DMS53 (cell line): ENCODE measurements around the gene VTI1B.
"Not testable (repeated sequence)": the region's sequence is repeated elsewhere in the genome, so short reads cannot be mapped to it uniquely, and the experiment has no call there.

ENCODE experiments used
- DNase-seq: peaks from one replicate; lab custom pipeline; 2025; lab: John Stamatoyannopoulos, UW

Gene VTI1B

GRCh38 chr14:67674480-67675218 lies at the start of gene VTI1B:
VTI1B (minus strand) TSS chr14:67674632; CDS start chr14:67674489, 143 bp downstream.
- DNase-seq = peak; percentile 85

- DNase-seq = peak; percentile 9
Observed at GRCh38 chr14:67722293-67722692, 47.9 kb upstream of the VTI1B start.

- DNase-seq = no peak
Observed at GRCh38 chr14:67721875-67722274, 47.4 kb upstream of the VTI1B start.

- no peak for DNase-seq
Observed at GRCh38 chr14:67719866-67720265, 45.4 kb upstream of the VTI1B start.

GRCh38 chr14:67719385-67719784 lies 45.0 kb upstream of the VTI1B start:
- not testable (repeated sequence) for DNase-seq

GRCh38 chr14:67718265-67718664 lies 43.8 kb upstream of the VTI1B start:
- DNase-seq = no peak

GRCh38 chr14:67717048-67717447 lies 42.6 kb upstream of the VTI1B start:
- DNase-seq = peak; percentile 55

GRCh38 chr14:67710209-67710608 lies 35.8 kb upstream of the VTI1B start:
- peak; percentile 47 for DNase-seq

- not testable (repeated sequence) for DNase-seq
Observed at GRCh38 chr14:67709796-67710195, 35.4 kb upstream of the VTI1B start.

- peak; percentile 17 for DNase-seq
Observed at GRCh38 chr14:67709346-67709745, 34.9 kb upstream of the VTI1B start.

- no peak for DNase-seq
Observed at GRCh38 chr14:67705211-67705610, 30.8 kb upstream of the VTI1B start.

GRCh38 chr14:67704484-67705089 lies 30.2 kb upstream of the VTI1B start:
- peak; percentile 72 for DNase-seq

- no peak for DNase-seq
Observed at GRCh38 chr14:67703997-67704396, 29.6 kb upstream of the VTI1B start.

- not testable (repeated sequence) for DNase-seq
Observed at GRCh38 chr14:67701492-67701891, 27.1 kb upstream of the VTI1B start, which contains the start of gene RDH12. RDH12 (plus strand) TSS chr14:67701886; CDS start chr14:67722643, 20,757 bp downstream.

GRCh38 chr14:67698179-67698578 lies 23.7 kb upstream of the VTI1B start:
- DNase-seq = no peak

- no peak for DNase-seq
Observed at GRCh38 chr14:67697006-67697405, 22.6 kb upstream of the VTI1B start.

GRCh38 chr14:67695394-67695949 lies 21.0 kb upstream of the VTI1B start, which contains the start of gene RDH11:
RDH11 (minus strand) TSS chr14:67695764; CDS start chr14:67695703, 61 bp downstream.
- DNase-seq = peak; percentile 93

GRCh38 chr14:67694791-67695393 lies 20.5 kb upstream of the VTI1B start:
- peak; percentile 93 for DNase-seq

GRCh38 chr14:67690011-67690410 lies 15.6 kb upstream of the VTI1B start:
- DNase-seq = no peak

- no peak for DNase-seq
Observed at GRCh38 chr14:67683842-67684241, 9.4 kb upstream of the VTI1B start.

- DNase-seq = no peak
Observed at GRCh38 chr14:67680941-67681340, 6.5 kb upstream of the VTI1B start.

- DNase-seq = no peak
Observed at GRCh38 chr14:67680121-67680602, 5.7 kb upstream of the VTI1B start.
